HG02763 (cell line): ENCODE measurements around the gene POT1.

Experiments used
- ATAC-seq: cut with Tn5 transposase; IDR thresholded peaks from one replicate; pipeline ENCODE4 v1.9.1; 2021; ENCODE audit warnings: mild to moderate bottlenecking, moderate library complexity; ENCODE audit not compliant: unreplicated experiment

Gene POT1

GRCh38 chr7:124811341-124811740 is 118.3 kb downstream of the POT1 start:
- ATAC-seq, result no peak

GRCh38 chr7:124810605-124811004 is 119.0 kb downstream of the POT1 start:
- ATAC-seq, result no peak

DNA sequence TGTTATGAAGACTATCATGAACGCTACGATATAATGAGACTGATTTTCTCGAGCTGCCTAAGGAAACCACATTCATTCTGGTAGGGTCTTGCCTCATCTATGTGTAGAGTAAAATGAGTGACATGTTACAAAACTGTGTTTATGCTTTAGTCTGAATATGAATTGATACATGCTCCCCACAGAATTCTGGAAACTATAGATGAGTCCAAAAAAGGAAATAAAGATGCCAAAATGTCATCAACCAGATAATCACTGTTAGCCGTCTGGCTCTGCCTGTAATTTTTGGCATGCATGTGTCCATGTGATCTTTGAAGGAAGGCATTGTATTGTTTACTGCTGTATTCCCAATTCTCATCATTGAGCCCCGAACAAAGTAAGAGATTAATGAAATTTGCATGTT is 121.4 kb downstream of the POT1 start:
- no peak for ATAC-seq

- no peak for ATAC-seq
Observed at GRCh38 chr7:124801330-124801895, 128.2 kb downstream of the POT1 start.

DNA sequence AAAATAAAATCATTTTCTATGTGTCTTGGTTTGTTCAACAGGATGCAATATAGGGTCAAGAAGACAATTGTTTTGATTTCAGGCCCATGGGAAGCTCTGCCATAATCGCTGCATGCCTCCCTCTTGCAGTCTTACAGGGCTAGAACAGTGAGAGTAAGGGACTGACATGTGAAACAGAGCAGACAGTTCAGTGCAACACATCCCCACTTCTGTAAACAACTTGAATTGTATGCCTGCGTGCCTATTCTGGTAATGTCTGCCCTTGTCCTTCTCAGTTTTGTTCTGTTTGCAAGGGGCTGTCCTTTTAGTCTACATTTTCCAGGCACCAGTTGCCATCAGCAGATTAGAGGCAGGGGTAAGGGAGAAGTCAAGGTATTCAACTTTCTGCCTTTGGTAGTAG is 129.2 kb downstream of the POT1 start:
- no peak for ATAC-seq

DNA sequence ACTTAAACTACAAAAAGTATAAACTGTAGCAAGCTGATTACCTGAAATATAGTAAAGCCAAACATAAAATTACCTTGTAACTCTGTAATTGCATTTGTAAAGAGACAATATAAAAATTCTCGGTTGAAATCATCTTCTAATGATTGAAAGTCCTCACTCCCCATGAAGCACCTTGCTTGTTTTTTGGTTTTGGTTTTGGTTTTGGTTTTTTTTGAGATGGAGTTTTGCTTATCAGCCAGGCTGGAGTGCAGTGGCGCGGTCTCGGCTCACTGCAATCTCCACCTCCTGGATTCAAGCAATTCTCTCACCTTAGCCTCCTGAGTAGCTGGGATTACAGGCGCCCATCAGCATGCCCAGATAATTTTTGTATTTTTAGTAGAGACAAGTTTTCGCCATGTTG is 130.2 kb downstream of the POT1 start:
- no peak for ATAC-seq

DNA sequence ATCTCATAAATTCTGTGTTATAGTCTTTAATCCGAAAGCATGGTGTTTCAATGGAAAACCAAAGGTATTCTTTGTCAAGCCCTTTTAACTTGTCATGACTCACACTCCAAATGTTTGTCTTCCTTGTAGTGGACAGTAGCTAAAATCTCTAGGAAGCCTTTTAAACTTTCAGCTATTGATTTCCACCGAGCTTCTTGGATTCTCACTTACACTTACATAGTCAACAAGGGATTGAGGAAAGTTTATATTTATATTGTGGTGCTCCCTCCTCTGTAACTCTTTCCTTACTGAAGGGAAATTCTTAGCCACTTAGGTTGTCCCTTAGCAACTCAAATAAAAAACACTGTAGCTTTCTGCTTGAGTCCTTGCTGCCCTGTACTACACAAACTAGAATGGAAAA is 132.9 kb downstream of the POT1 start:
- no peak for ATAC-seq

- no peak for ATAC-seq
Observed at GRCh38 chr7:124792696-124793095, 136.9 kb downstream of the POT1 start.

DNA sequence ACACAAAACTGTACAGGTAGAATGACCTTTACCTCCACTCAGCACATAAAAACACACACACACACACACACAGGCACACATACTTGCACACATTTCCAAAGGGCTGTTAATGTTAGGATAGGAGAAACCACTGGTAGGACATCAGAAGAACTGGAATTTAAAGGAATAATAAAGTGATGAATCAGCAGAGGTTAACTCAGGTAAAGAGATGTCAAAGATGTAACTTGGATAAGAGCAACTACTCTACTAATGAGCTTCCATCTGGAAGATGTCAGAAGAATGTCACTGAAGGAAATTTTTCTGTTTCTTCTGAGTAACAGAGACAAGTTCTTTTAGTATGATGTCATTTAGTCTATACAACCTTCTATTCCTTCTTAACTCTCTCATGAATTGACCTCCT is 137.6 kb downstream of the POT1 start:
- no peak for ATAC-seq

DNA sequence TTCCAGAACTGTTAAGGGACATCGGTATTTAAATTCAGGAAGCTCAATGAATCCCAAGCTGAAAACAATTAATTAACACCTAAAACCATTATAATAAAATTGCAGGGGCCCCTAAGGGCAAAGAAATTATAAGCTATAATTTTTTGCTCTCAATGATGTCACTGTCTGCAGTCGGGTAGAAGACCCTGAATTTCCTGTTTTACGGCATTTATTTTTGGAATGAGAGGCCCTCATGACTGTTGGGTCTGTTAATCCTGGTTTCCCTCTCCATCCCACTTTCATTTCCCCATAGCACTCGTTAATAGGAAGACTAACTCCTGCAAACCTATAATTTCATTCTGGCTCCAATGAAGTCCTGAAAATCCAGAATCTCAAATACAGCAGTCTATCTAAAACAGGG is 138.2 kb downstream of the POT1 start:
- no peak for ATAC-seq

DNA sequence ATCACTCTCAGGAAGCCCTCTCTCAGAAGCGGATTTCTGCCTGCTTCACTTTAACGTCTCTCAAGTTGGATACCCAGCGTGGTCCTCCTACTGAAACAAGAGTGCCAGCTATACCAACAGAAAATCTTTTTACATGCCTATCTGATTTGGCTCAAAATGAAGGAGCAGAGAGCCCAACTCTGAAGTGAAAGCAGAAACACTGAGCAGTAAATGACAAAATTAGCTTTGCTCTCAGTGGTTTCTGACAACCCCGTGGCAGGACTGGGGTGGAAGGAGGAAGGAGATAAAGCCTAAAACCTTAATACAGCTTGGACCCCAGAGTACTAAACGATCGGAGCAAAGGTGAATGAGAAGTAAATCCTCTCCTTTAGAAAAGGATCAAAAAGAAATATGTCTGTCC is 139.0 kb downstream of the POT1 start:
- ATAC-seq, result no peak

DNA sequence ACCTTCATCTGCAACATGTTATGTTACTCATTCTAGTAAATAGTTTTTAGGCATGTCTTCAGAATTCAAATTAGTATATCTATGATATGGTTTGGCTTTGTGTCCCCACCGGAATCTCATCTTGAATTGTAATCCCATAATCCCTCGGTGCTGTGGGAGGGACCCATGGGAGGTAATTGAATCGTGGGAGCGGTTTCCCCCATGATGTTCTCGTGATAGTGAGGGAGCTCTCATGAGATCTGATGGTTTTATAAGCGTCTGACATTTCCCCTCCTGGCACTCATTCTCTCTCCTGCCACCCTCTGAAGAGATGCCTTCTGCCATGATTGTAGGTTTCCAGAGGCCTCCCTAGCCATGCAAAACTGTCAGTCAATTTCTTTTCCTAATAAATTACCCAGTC is 143.6 kb downstream of the POT1 start:
- ATAC-seq, result no peak

DNA sequence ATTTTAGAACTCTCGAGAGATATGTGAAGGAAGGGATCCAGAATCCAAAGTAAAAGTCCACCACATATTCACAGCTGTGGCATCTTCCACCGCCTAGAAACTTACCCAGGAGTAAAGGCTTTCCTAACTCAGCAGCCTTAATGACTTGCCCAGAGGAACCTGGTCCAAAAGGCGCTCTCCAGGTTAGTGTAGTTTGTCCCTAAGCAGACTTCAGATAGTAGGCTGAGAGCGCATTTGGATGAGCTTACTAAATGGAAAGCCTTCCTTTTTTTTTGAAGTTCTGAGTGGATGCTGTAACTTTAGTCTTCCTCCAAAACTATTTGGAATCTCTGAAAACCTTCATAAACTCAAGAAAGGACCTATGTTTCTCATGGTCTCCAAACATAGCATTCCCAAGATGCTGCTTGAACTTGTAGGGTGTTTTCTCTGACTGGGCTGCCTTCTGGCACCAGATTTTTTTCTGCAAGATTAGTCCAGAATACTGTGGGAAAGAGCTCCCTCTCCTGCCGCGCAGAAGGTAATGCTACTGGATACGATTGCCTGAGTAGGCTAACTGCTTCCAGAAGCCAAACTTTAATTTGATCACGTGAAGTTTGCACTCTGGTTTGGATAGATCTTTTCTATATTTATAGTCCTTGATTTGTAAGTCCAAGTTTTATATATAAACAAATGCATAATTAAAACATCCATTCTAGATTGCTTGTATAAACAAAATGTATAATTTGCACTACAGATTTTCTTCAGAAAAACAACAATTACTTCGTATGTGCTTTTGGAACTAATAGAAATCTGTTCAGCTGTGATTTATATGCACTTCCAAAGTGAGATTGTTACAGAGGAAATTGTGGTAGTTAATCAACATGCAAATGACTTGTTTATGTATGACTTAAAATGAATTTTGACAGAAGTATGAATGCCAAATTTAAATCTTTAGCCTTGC is 144.5 kb downstream of the POT1 start:
- ATAC-seq, result peak; percentile 82

DNA sequence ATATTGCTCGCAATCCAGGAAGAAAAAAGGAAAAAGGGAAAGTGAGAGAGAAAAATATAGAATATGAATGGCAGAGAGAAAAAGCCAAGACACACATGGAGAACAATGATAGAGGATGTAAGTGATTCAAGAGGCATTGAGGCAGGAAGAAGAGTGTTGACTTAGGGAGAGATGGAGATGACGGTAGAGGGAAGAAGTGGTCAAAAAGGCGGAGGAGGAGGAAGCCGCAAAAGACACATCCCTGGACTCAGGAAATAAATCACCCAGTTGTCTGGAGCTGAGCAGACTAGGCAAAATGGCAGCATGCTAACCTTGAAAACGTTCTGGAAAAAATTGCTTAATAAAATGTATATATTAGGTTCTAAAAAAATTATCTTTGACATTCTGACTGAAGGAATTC is 146.4 kb downstream of the POT1 start:
- no peak for ATAC-seq

DNA sequence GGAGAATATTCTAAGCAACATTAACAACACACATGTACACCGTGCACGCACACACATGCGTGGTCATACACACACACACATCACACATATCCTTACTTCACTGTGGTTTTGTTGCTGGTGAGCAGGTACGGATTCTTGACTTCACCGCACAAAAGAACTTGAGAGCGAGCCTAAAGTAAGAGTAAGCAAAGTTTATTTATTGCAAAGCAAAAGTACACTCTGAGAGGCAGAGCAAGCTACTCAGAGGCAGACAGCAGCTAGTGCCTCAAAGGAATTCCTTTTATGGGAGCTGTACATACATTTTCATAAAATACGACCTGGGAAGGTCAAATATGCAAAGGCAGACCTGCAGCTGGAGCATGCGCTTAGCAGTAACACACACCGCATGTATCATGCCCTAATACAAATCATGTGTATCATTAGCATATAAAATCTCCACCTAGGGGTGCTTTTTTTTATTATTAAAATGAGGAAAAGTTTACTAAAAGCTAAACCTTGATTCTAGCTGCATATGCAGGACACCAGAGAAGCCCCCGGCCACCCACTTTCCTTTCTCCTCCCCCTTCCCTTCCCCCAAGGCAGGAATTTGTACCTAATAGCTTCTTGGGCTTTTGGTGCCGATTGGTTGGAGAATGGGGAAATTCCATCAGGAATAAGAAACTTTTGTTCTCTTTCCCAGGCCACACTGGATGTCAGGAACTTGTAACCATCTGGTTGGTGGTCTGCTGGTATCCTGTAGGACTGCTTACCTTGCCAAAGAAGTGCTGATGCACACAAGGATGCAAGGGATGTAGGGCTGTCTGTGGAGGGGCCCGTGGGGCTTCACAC is 147.5 kb downstream of the POT1 start:
- no peak for ATAC-seq

GRCh38 chr7:124781418-124781817 is 148.2 kb downstream of the POT1 start:
- no peak for ATAC-seq

GRCh38 chr7:124780608-124781007 is 149.0 kb downstream of the POT1 start:
- ATAC-seq, result no peak

DNA sequence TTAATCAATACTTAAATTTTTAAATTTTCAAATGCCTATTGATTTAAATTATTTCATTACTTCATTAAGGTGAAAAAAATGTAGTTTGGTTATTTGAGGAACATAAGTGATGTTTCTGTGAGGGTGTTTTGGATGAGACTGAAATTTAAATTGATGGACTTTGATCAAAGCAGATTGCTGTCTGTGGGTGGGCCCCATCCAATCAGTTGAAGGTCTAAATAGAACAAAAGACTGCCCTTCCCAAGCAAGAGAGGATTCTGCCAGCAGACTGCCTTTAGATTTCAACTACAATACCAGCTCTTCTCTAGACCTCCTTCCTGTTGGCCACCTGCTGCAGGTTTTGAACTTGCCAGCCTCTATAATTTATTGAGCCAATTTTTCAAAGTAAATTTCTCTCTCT is 149.6 kb downstream of the POT1 start:
- ATAC-seq, result no peak

DNA sequence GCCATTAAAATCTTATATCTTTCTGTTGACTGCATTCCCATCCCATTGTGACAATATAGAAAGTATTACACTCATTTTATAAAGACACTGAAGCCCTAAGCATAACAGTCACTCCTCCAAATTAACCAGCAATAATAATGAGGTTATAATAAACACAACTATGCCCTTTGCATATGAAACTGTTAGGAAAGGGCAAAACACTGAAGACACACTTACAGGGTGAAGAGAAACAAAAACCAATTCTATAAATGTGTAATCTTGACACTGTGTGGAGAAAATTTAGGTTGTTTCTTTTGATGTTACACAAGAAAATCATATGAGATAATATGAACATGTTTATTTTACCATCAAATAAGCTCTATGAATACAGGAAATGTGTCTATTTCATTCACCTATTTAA is 150.0 kb downstream of the POT1 start:
- no peak for ATAC-seq

- ATAC-seq, result no peak
Observed at GRCh38 chr7:124779194-124779593, 150.4 kb downstream of the POT1 start.

- no peak for ATAC-seq
Observed at GRCh38 chr7:124777268-124777667, 152.4 kb downstream of the POT1 start.

GRCh38 chr7:124776153-124776552 is 153.5 kb downstream of the POT1 start:
- no peak for ATAC-seq
